Caco-2 (cell line): ENCODE results near the gene MB21D2. TPM values are rescaled to one million over a fixed set of nuclear protein-coding genes. Genes with fewer than 3 reads are reported as not detected.

Source experiments
- BruUV-seq: library from RNA; stranded (reverse); fragments of 400-500 nt; replicated peaks from 2 replicates; lab custom pipeline; 2021; lab: Mats Ljungman, UMichigan
- CTCF ChIA-PET: fragments of 300-600 bp; sonication (Branson Sonifier 250); formaldehyde crosslinking; loops from one replicate; lab custom pipeline; 2022; ENCODE audit warnings: antibody characterized with exemption; lab: Charles Lee
- POLR2A ChIA-PET: fragments of 300-600 bp; sonication (Branson Sonifier 250); formaldehyde crosslinking; loops from one replicate; lab custom pipeline; 2022; ENCODE audit warnings: antibody characterized with exemption; lab: Charles Lee
- DNase-seq, 2 experiments: peaks; one replicate each; pipeline versions ENCODE4 v3.0.0 to v3.0.0-alpha.2; 2020 to 2022
- H3K27me3 ChIP-seq: replicated peaks from 2 replicates; pipeline ENCODE4 v1.6.0; 2011; ENCODE audit warnings: low read length; ENCODE audit not compliant: control insufficient read depth, insufficient read depth
- H3K36me3 ChIP-seq: 2 replicates; pipeline ENCODE4 v1.5.1; 2011; ENCODE audit warnings: low read length; ENCODE audit not compliant: control insufficient read depth, insufficient read depth
- H3K4me1 ChIP-seq: fragments of 250-450 bp; sonication (Bioruptor Pico); 2 replicates; pipeline ENCODE4 v1.5.1; 2020; ENCODE audit warnings: mild to moderate bottlenecking
- H3K4me3 ChIP-seq: 2 replicates; pipeline ENCODE4 v1.5.1; 2011; ENCODE audit warnings: low read depth, mild to moderate bottlenecking, control low read depth, low read length
- H3K9me3 ChIP-seq: fragments of 250-450 bp; sonication (Bioruptor Pico); 2 replicates; pipeline ENCODE4 v1.5.1; 2020; ENCODE audit warnings: mild to moderate bottlenecking, moderate library complexity
- H3K27ac Mint-ChIP-seq: one replicate; pipeline ENCODE4 v1.8.0; 2022; ENCODE audit warnings: mixed read lengths; ENCODE audit not compliant: unreplicated experiment
- H3K27me3 Mint-ChIP-seq: one replicate; pipeline ENCODE4 v1.8.0; 2022; ENCODE audit warnings: mixed read lengths; ENCODE audit not compliant: insufficient read depth, unreplicated experiment
- H3K36me3 Mint-ChIP-seq: one replicate; pipeline ENCODE4 v1.8.0; 2022; ENCODE audit warnings: mild to moderate bottlenecking, mixed read lengths; ENCODE audit not compliant: insufficient read depth, unreplicated experiment
- H3K4me1 Mint-ChIP-seq: one replicate; pipeline ENCODE4 v1.8.0; 2022; ENCODE audit warnings: low read depth, mixed read lengths; ENCODE audit not compliant: unreplicated experiment
- H3K4me3 Mint-ChIP-seq: one replicate; pipeline ENCODE4 v1.8.0; 2022; ENCODE audit warnings: mild to moderate bottlenecking, moderate library complexity, mixed read lengths; ENCODE audit not compliant: unreplicated experiment
- H3K9me3 Mint-ChIP-seq: one replicate; pipeline ENCODE4 v1.8.0; 2022; ENCODE audit warnings: mixed read lengths; ENCODE audit not compliant: unreplicated experiment
- CTCF ChIP-seq, 2 experiments: fragments of 200-600 bp in 1 of 2; IDR thresholded peaks; 1 replicate in 1 of 2; 2 replicates in 1 of 2; pipeline versions ENCODE4 v1.5.1 to v1.8.0; 2011 to 2022; ENCODE audit warnings: antibody characterized with exemption in 1 of 2, control low read depth in 1 of 2, inconsistent platforms in 1 of 2, low read depth in 1 of 2, low read length in 1 of 2, mild to moderate bottlenecking in 1 of 2, moderate library complexity in 1 of 2; ENCODE audit not compliant: insufficient read depth in 1 of 2, severe bottlenecking in 1 of 2, unreplicated experiment in 1 of 2
- intact Hi-C: fragments of 100-400 bp; cut with micrococcal nuclease; formaldehyde crosslinking; loops from one replicate; pipeline ENCODE4 v1.10.0; 2022; ENCODE audit not compliant: unreplicated experiment
- total RNA-seq: library from RNA; stranded (reverse); gene quantifications from 2 replicates; pipeline ENCODE4 v1.2.3, GENCODE V29; 2022

MB21D2 gene
- total RNA-seq, 1 experiment from 2014 or later, result 11.0 TPM

DNA sequence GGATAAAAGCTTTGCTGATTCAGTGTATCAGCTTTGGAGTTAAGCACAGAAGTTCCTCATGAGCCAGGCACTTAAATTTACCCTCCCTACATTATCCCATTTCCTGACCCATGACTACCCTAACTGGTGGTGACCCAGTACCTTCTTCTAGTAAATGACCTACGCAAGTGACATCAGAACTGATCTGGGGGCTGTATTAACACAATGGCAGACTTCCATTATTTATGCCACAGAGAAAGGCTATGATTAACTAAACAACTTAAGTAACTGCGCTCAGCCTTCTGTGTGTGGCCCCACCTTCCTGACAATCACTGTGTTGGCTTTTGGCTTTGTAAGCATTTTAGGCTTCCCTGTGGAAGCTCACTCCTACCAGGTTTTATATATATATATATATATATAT, 1.9 kb downstream of the MB21D2 start:
- H3K36me3 ChIP-seq, result no peaks in the 10 kb centered on the region
- no peak for DNase-seq
- no TSS peak for BruUV-seq
- peaks cover 28% of the 10 kb centered on the region for H3K4me1 ChIP-seq
- H3K9me3 Mint-ChIP-seq, result no peaks in the 10 kb centered on the region
- CTCF ChIA-PET, result interaction anchor here (0.8 to 1.6 kb wide), 5 partner anchors 19 to 102 kb away, joined by 3 to 13 read pairs (median 6); no protein-coding TSS in a partner anchor
- H3K4me3 Mint-ChIP-seq, result peak overlapping the region; percentile 100
- TF ChIP-seq CTCF (IDR thresholded peaks at IDR 0.05; ENCODE audit: insufficient read depth in 1 of 2, low read depth in 1 of 2, low read length in 1 of 2, severe bottlenecking in 1 of 2, unreplicated experiment in 1 of 2), result no peak
- peak overlapping the region; percentile 3; the same call in 1 of the 2 replicates for H3K4me3 ChIP-seq
- intact Hi-C loops, result loop anchor here (1.0 to 5.0 kb wide), 5 partner anchors 38 to 416 kb away; no protein-coding TSS in a partner anchor
- H3K4me1 Mint-ChIP-seq, result peaks cover 21% of the 10 kb centered on the region
- H3K9me3 ChIP-seq, result no peaks in the 10 kb centered on the region
- no peaks in the 10 kb centered on the region for H3K27me3 Mint-ChIP-seq
- peaks cover 7% of the 10 kb centered on the region for H3K36me3 Mint-ChIP-seq
- no peaks in the 10 kb centered on the region for H3K27me3 ChIP-seq
- POLR2A ChIA-PET, result no interaction called here
- H3K27ac Mint-ChIP-seq, result peak overlapping the region; percentile 99

DNA sequence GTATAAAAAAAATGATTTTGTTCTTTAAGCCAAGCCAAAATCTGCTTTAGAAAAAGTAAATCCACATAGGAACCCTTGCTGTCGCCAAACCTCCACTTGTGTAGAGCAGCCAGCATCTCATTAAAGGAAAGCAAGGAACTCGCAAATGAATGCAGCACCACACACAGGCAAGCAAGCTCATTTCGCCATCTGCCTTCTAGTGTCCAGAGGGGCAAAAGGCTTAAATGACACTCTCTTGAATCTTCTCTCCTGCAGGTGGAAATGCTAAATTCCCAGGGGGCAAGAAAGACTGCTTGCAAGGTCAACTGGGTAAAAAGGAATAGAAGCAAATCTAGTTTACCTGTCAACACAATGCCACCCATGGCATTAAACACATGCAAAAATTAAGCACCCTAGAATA, 2.4 kb downstream of the MB21D2 start:
- ChIA-PET CTCF (interaction anchor here (0.7 to 1.6 kb wide), 6 partner anchors 18 to 102 kb away, joined by 3 to 13 read pairs (median 4); no protein-coding TSS in a partner anchor), POLR2A (no interaction called here)
- no peak overlapping the region for H3K4me3 ChIP-seq
- H3K4me1 ChIP-seq, result peaks cover 28% of the 10 kb centered on the region
- H3K36me3 ChIP-seq, result no peaks in the 10 kb centered on the region
- no peaks in the 10 kb centered on the region for H3K27me3 ChIP-seq
- H3K4me3 Mint-ChIP-seq, result peak overlapping the region; percentile 100
- H3K4me1 Mint-ChIP-seq, result peaks cover 21% of the 10 kb centered on the region
- H3K27me3 Mint-ChIP-seq, result no peaks in the 10 kb centered on the region
- H3K36me3 Mint-ChIP-seq, result peaks cover 7% of the 10 kb centered on the region
- H3K9me3 ChIP-seq, result no peaks in the 10 kb centered on the region
- peak overlapping the region; percentile 99 for H3K27ac Mint-ChIP-seq
- no peaks in the 10 kb centered on the region for H3K9me3 Mint-ChIP-seq
- intact Hi-C loops, result loop anchor here (1.0 to 5.0 kb wide), 5 partner anchors 38 to 416 kb away; no protein-coding TSS in a partner anchor
- DNase-seq, result peak; percentile 54 to 63
- TF ChIP-seq CTCF (IDR thresholded peaks at IDR 0.05; ENCODE audit: insufficient read depth in 1 of 2, low read depth in 1 of 2, low read length in 1 of 2, severe bottlenecking in 1 of 2, unreplicated experiment in 1 of 2), result peak in 1 of 2 experiments; percentile 28
- no TSS peak for BruUV-seq

GRCh38 chr3:192914848-192915247, 2.8 kb downstream of the MB21D2 start:
- no peaks in the 10 kb centered on the region for H3K27me3 ChIP-seq
- TF ChIP-seq CTCF (IDR thresholded peaks at IDR 0.05; ENCODE audit: insufficient read depth in 1 of 2, low read depth in 1 of 2, low read length in 1 of 2, severe bottlenecking in 1 of 2, unreplicated experiment in 1 of 2), result no peak
- ChIA-PET CTCF (interaction anchor here (0.7 to 1.6 kb wide), 6 partner anchors 18 to 102 kb away, joined by 3 to 13 read pairs (median 4); no protein-coding TSS in a partner anchor), POLR2A (no interaction called here)
- Mint-ChIP-seq H3K4me3 (peak overlapping the region; percentile 100), H3K36me3 (peaks cover 7% of the 10 kb centered on the region), H3K4me1 (peaks cover 21% of the 10 kb centered on the region), H3K9me3 (no peaks in the 10 kb centered on the region), H3K27me3 (no peaks in the 10 kb centered on the region), H3K27ac (no peak overlapping the region)
- BruUV-seq, result no TSS peak
- H3K4me1 ChIP-seq, result peaks cover 28% of the 10 kb centered on the region
- no peaks in the 10 kb centered on the region for H3K36me3 ChIP-seq
- intact Hi-C loops, result loop anchor here (1.0 to 5.0 kb wide), 5 partner anchors 38 to 416 kb away; no protein-coding TSS in a partner anchor
- no peaks in the 10 kb centered on the region for H3K9me3 ChIP-seq
- no peak for DNase-seq
- no peak overlapping the region for H3K4me3 ChIP-seq
